ENCODE data around the gene SRF. TPM values are rescaled to one million over a fixed set of nuclear protein-coding genes. Genes with fewer than 3 reads are reported as not detected.
A peak's percentile ranks its signal among the peaks of the same experiment; 100 is the strongest.

The SRF gene
- total RNA-seq, 2 experiments from 2014 or later = 37.6 to 38.5 TPM

- Mint-ChIP-seq H3K9me3 (ENCODE audit: low read depth) (no peaks in the 10 kb centered on the region), H3K27me3 (no peaks in the 10 kb centered on the region), H3K27ac (peak overlapping the region; percentile 37), H3K36me3 (ENCODE audit: low read depth) (peaks cover 39% of the 10 kb centered on the region), H3K4me1 (peaks cover 31% of the 10 kb centered on the region), H3K4me3 (no peak overlapping the region)
- POLR2A ChIA-PET = no interaction called here
- ATAC-seq = no peak
- CTCF ChIA-PET = interaction anchor here (0.6 to 1.0 kb wide), 3 partner anchors 10 to 305 kb away, joined by 3 to 4 read pairs (median 3); no protein-coding TSS in a partner anchor
- intact Hi-C loops (cut with DNase I, micrococcal nuclease) = loop anchor here in 1 of 2 experiments (2.0 to 10.0 kb wide), 2 partner anchors 53 to 401 kb away; partner anchors contain the start of gene DNPH1
- DNase-seq = no peak
These were observed 4.8 kb downstream of the SRF start for GRCh38 chr6:43175676-43176422.

DNA sequence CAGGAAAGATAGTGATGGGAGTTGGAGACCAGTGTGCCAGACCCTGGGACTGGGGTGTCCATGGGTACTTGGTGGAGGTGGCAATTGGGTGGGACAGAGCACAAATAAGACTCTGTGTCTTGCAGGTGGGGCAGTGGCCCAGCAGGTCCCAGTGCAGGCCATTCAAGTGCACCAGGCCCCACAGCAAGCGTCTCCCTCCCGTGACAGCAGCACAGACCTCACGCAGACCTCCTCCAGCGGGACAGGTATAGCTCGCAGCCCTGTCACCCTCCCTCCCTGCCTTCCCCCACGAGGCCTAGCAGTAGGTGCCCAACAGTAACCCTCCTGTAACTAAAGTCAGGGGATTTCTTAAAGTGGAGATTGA is 5.3 kb downstream of the SRF start:
- ChIA-PET CTCF (no interaction called here), POLR2A (no interaction called here)
- intact Hi-C loops (cut with DNase I, micrococcal nuclease) = loop anchor here in 1 of 2 experiments (10.0 kb wide), 1 partner anchor 402 kb away; no protein-coding TSS in a partner anchor
- DNase-seq = no peak
- H3K9me3 Mint-ChIP-seq (ENCODE audit: low read depth) = no peaks in the 10 kb centered on the region
- no peak overlapping the region for H3K27ac Mint-ChIP-seq
- ATAC-seq = no peak
- no peaks in the 10 kb centered on the region for H3K27me3 Mint-ChIP-seq
- no peak overlapping the region for H3K4me3 Mint-ChIP-seq
- H3K36me3 Mint-ChIP-seq (ENCODE audit: low read depth) = peaks cover 42% of the 10 kb centered on the region
- H3K4me1 Mint-ChIP-seq = peaks cover 35% of the 10 kb centered on the region

DNA sequence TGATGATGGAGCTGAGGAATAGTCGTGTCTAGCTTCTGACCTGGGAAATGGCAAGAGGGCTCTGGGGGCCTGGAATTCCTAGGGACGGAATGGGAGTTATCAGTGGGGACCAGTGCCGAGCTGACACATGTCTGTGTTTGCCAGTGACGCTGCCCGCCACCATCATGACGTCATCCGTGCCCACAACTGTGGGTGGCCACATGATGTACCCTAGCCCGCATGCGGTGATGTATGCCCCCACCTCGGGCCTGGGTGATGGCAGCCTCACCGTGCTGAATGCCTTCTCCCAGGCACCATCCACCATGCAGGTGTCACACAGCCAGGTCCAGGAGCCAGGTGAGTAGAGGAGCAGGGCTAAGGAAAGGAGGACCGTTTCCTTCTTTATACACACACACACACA is 7.1 kb downstream of the SRF start:
- H3K27ac Mint-ChIP-seq = no peak overlapping the region
- ChIA-PET POLR2A (interaction anchor here (0.6 kb wide), 2 partner anchors 161 to 205 kb away, joined by 5 to 7 read pairs; no protein-coding TSS in a partner anchor), CTCF (no interaction called here)
- DNase-seq = no peak
- peaks cover 36% of the 10 kb centered on the region for H3K36me3 Mint-ChIP-seq (ENCODE audit: low read depth)
- no peak for ATAC-seq
- H3K27me3 Mint-ChIP-seq = no peaks in the 10 kb centered on the region
- intact Hi-C loops (cut with DNase I, micrococcal nuclease) = loop anchor here in 1 of 2 experiments (10.0 kb wide), 1 partner anchor 403 kb away; no protein-coding TSS in a partner anchor
- no peaks in the 10 kb centered on the region for H3K9me3 Mint-ChIP-seq (ENCODE audit: low read depth)
- H3K4me1 Mint-ChIP-seq = peaks cover 39% of the 10 kb centered on the region
- no peak overlapping the region for H3K4me3 Mint-ChIP-seq

DNA sequence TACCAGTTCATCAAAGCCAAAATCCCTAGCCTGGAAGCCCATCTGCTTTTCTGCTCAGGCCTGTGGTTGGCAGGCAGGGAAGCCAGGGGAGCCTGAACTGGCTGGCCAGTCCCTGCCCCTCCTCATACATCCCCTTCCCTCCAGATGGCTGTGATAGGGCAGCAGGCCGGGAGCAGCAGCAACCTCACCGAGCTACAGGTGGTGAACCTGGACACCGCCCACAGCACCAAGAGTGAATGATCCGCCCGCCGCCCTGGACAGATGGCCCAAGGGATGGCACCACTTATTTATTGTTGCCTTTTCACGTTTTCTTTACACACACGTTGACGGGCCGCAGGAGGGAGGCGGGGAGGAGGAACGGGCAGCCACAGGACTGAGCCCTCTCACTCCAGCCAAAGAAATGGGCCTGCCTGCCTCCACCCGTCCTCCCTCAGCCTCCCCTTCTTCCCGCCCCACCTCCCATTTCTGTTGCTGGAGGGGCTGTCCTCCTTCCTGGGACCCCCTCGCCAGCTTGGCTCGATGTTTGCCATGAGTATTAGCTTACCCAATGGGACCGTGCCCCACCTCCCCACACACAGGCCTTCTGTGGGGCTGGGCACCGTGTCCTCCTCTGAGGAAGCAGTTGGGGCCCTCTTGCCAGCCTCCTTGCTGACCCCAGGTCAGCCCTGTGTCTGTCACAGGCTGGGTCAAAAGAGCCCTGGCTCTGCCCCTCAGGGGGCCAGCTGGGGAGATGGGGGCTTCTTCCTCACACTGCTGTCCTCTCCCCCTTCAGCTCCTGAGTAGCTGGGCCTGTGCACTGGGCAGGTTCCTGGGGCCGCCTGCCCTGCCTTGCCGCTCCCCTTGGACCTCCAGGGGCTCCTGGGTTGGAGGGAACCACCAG is 8.1 kb downstream of the SRF start:
- POLR2A ChIA-PET = no interaction called here
- H3K9me3 Mint-ChIP-seq (ENCODE audit: low read depth) = no peaks in the 10 kb centered on the region
- H3K27me3 Mint-ChIP-seq = no peaks in the 10 kb centered on the region
- intact Hi-C loops (cut with DNase I, micrococcal nuclease) = loop anchor here in 1 of 2 experiments (10.0 kb wide), 1 partner anchor 404 kb away; no protein-coding TSS in a partner anchor
- DNase-seq (no peak), ATAC-seq (no peak)
- H3K4me1 Mint-ChIP-seq = peaks cover 39% of the 10 kb centered on the region
- no peak overlapping the region for H3K4me3 Mint-ChIP-seq
- CTCF ChIA-PET = interaction anchor here (0.6 to 1.1 kb wide), 2 partner anchors 7 to 31 kb away, joined by 3 read pairs; no protein-coding TSS in a partner anchor
- H3K36me3 Mint-ChIP-seq (ENCODE audit: low read depth) = peaks cover 35% of the 10 kb centered on the region
- no peak overlapping the region for H3K27ac Mint-ChIP-seq

GRCh38 chr6:43180058-43180457 is 9.0 kb downstream of the SRF start:
- POLR2A ChIA-PET = no interaction called here

GRCh38 chr6:43180985-43181384 is 9.9 kb downstream of the SRF start:
- POLR2A ChIA-PET = no interaction called here
- peak overlapping the region; percentile 90 for H3K4me3 Mint-ChIP-seq

More at GRCh38 chr6:43180058-43180457, 9.0 kb downstream of the SRF start:
- CTCF ChIA-PET = interaction anchor here (0.6 to 1.1 kb wide), 2 partner anchors 8 to 251 kb away, joined by 3 read pairs; partner anchors contain the start of gene CNPY3
- intact Hi-C loops (cut with DNase I, micrococcal nuclease) = no loop called here
- Mint-ChIP-seq H3K27me3 (no peaks in the 10 kb centered on the region), H3K27ac (no peak overlapping the region), H3K36me3 (ENCODE audit: low read depth) (peaks cover 35% of the 10 kb centered on the region), H3K9me3 (ENCODE audit: low read depth) (no peaks in the 10 kb centered on the region), H3K4me1 (peaks cover 44% of the 10 kb centered on the region), H3K4me3 (no peak overlapping the region)
- DNase-seq (no peak), ATAC-seq (no peak)

DNA sequence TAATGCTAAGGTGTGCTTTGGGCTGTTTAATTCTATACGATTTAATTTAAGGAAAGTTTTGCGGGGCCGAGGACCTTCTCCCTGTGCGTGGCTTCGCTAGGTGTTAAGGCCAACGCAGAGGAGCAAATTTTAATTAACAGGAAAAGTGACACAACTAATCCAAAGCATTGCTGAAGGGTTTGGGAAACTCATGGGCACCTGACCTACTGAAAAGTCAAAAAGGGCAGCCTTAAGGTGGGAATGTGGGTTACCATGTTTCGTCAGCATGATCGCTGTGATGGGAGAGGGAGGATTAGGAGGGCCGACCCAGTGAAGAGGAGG is 10.5 kb downstream of the SRF start:
- H3K36me3 Mint-ChIP-seq (ENCODE audit: low read depth) = peaks cover 29% of the 10 kb centered on the region
- peak overlapping the region; percentile 91 for H3K27ac Mint-ChIP-seq
- no peaks in the 10 kb centered on the region for H3K9me3 Mint-ChIP-seq (ENCODE audit: low read depth)
- ATAC-seq (no peak), DNase-seq (no peak)
- intact Hi-C loops (cut with DNase I, micrococcal nuclease) = no loop called here
- peak overlapping the region; percentile 90 for H3K4me3 Mint-ChIP-seq
- H3K4me1 Mint-ChIP-seq = peaks cover 46% of the 10 kb centered on the region
- no peaks in the 10 kb centered on the region for H3K27me3 Mint-ChIP-seq
- CTCF ChIA-PET = interaction anchor here (1.0 kb wide), 1 partner anchor 47 kb away, joined by 3 read pairs; no protein-coding TSS in a partner anchor
- POLR2A ChIA-PET = interaction anchor here (1.0 to 1.4 kb wide), 2 partner anchors 10 to 291 kb away, joined by 4 to 8 read pairs; partner anchors contain the start of gene SRF

More at GRCh38 chr6:43180985-43181384, 9.9 kb downstream of the SRF start:
- no peak for ATAC-seq
- no peaks in the 10 kb centered on the region for H3K9me3 Mint-ChIP-seq (ENCODE audit: low read depth)
- CTCF ChIA-PET = no interaction called here
- peak overlapping the region; percentile 91 for H3K27ac Mint-ChIP-seq
- peaks cover 30% of the 10 kb centered on the region for H3K36me3 Mint-ChIP-seq (ENCODE audit: low read depth)
- H3K4me1 Mint-ChIP-seq = peaks cover 42% of the 10 kb centered on the region
- no peaks in the 10 kb centered on the region for H3K27me3 Mint-ChIP-seq
- intact Hi-C loops (cut with DNase I, micrococcal nuclease) = no loop called here
- DNase-seq = no peak

DNA sequence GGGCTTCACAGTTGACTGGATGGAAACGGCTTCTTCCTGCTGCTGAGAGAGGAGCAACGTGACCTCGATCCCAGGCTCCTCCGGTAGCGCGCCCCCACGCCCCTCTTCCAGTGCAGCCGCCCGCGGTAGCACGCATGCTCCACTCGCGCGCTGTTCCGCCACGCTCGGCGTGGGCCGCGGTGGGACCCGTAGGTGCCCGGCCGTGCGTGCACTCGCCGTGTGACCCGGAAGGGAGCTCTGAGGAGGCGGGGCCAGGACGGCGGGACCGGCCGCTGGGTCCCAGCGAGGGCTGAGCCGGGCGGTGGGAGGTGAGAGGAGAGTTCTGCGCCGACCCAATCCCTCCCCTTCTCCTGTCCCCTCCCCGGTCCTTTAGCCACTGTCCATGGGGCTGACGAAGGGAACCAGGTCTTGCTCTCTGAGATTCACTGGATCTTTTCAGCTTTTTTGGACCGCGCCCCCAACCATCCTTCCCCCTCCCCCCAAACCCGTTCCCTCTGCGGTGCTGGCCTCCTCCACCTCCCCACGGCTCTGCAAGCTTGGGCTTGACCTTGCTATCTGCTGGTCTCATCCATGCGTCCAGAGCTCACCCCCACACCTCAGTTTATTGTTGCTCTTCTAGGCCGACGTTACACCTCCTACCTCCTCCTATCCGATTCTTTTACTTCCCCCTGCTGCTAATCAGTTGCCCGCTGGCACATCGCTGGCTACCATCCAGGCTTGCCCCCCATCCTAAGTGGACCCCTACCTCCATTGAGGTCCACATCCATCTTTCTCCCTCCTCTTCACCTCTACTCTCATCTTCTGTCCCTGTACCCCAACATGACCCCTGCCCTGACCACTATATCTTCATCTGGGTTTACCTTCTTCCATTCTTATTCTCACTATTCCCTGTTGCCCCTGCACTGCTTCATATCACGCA is 11.1 kb downstream of the SRF start, which contains the start of gene CUL9:
Gene CUL9, plus strand, starts transcription at position 255 of the 919 bp plus-strand sequence. CDS start 2,115 bp downstream, outside the sequence.
- ChIA-PET CTCF (interaction anchor here (1.0 to 1.1 kb wide), 2 partner anchors 47 to 437 kb away, joined by 3 read pairs; partner anchors contain the start of gene TBCC), POLR2A (interaction anchor here (0.6 to 1.4 kb wide), 5 partner anchors 10 to 1069 kb away, joined by 3 to 8 read pairs (median 4); partner anchors contain the start of genes POLR1C, SRF and YIPF3)
- Mint-ChIP-seq H3K4me1 (peaks cover 46% of the 10 kb centered on the region), H3K27ac (peak within 1 kb of the TSS; percentile 91), H3K4me3 (peak within 1 kb of the TSS; percentile 90), H3K36me3 (ENCODE audit: low read depth) (peaks cover 28% of the 10 kb centered on the region), H3K27me3 (no peaks in the 10 kb centered on the region), H3K9me3 (ENCODE audit: low read depth) (no peaks in the 10 kb centered on the region)
- DNase-seq = peak; percentile 90
- intact Hi-C loops (cut with DNase I, micrococcal nuclease) = loop anchor here (1.0 to 2.0 kb wide), 4 partner anchors 8 to 254 kb away; partner anchors contain the start of gene ABCC10 (in 1 of the 2)
- ATAC-seq = peak; percentile 95

DNA sequence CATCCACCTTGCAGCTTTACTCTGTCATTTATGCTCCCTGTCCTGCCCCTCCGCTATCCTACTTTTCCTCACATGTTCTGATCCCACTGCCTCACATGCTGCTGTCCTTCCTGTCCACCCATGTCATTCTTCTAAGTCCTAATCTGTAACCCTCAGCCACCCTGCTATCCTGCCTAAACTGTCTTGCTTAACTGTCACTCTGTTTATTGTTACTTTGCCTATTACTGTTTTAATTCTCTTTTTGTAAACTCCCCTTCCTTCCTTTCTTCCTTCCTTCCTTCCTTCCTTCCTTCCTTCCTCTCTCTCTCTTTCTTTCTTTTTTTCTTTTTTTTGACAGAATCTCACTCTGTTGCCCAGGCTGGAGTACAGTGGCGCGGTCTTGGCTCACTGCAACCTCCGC is 12.4 kb downstream of the SRF start:
- ATAC-seq = no peak
- Mint-ChIP-seq H3K4me3 (peak overlapping the region; percentile 90), H3K27me3 (no peaks in the 10 kb centered on the region), H3K27ac (peak overlapping the region; percentile 91), H3K4me1 (peaks cover 46% of the 10 kb centered on the region), H3K9me3 (ENCODE audit: low read depth) (no peaks in the 10 kb centered on the region), H3K36me3 (ENCODE audit: low read depth) (peaks cover 33% of the 10 kb centered on the region)
- intact Hi-C loops (cut with DNase I, micrococcal nuclease) = loop anchor here in 1 of 2 experiments (2.0 kb wide), 1 partner anchor 41 kb away; no protein-coding TSS in a partner anchor
- POLR2A ChIA-PET = no interaction called here
- CTCF ChIA-PET = interaction anchor here (0.6 kb wide), 1 partner anchor 9 kb away, joined by 3 read pairs; no protein-coding TSS in a partner anchor
- no peak for DNase-seq

DNA sequence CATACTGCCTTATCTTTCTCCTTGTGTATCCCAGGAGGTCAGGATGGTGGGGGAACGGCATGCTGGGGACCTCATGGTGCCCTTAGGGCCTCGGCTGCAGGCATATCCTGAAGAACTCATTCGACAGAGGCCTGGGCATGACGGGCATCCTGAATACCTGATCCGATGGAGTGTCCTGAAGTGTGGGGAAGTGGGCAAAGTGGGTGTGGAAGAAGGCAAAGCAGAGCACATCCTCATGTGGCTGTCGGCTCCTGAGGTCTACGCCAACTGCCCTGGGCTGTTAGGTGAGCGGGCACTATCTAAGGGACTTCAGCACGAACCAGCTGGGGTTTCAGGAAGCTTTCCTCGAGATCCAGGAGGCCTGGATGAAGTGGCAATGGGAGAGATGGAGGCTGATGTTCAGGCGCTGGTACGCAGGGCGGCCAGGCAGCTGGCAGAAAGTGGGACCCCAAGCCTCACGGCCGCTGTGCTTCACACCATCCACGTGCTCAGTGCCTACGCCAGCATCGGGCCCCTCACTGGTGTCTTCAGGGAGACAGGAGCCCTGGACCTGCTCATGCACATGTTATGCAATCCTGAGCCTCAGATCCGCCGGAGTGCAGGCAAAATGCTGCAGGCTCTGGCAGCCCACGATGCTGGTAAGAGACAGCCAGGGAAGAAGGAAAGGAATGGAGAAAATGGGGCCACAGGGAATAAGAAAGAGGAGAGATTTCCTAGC is 13.4 kb downstream of the SRF start:
- ChIA-PET POLR2A (no interaction called here), CTCF (interaction anchor here (0.5 to 1.1 kb wide), 3 partner anchors 10 to 1137 kb away, joined by 3 to 4 read pairs (median 3); no protein-coding TSS in a partner anchor)
- DNase-seq (no peak), ATAC-seq (no peak)
- Mint-ChIP-seq H3K36me3 (ENCODE audit: low read depth) (peaks cover 32% of the 10 kb centered on the region), H3K27ac (peak overlapping the region; percentile 61), H3K9me3 (ENCODE audit: low read depth) (no peaks in the 10 kb centered on the region), H3K4me3 (peak overlapping the region; percentile 28), H3K27me3 (no peaks in the 10 kb centered on the region), H3K4me1 (peaks cover 49% of the 10 kb centered on the region)
- intact Hi-C loops (cut with DNase I, micrococcal nuclease) = no loop called here

All from activated CD4-positive, alpha-beta T cell treated with anti-CD3 and anti-CD28 coated beads for 36 hours (primary cell).